GM19099 (cell line): ENCODE measurements around the gene RPS21.

Source experiments
- POLR2A ChIP-seq: IDR thresholded peaks from 3 replicates; pipeline ENCODE4 v1.6.1; 2011; ENCODE audit warnings: low read depth; ENCODE audit not compliant: insufficient read length; ENCODE audit errors: extremely low read depth

The RPS21 gene

DNA sequence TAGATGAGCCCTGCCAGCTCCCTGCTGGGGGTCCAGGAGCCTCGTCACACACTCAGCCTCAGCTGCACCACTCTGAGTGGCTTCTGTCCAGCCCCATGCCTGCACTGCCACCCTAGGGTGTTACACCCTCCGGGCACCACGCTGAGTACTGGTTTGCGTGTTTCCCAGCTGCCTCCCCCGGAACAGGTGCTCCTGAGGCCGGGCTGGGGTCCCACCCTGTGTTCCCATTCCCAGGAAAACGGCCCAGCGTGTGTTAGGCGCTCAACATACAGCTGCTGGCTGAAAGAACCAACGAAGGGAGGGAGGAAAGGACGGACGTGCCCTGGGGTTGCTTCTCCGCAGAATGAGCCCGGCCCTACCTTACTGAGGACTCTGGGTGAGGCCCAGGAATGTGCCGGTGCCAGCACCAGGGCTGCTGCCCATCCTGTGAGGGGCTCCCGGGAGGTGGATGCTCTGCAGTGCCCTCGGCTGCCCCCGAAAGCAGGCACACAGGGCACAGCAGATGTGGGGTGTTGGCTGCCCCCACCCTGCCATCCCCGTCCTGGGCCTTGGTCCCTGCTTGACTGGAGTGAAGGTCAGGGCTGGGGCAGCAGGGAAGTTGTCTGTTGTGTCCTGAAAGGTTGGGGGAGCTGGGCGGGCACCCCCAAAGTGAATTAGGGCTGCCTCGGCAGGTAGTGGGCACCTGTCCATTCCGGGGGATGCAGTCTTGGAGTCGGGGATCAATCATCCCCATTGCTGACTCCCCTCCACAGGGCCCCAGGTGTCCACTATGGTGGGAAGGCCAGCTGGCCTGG is 36.1 kb upstream of the RPS21 start:
- TF ChIP-seq POLR2A = no peak

- no peak for TF ChIP-seq POLR2A
Measured at GRCh38 chr20:62351469-62352401, 35.2 kb upstream of the RPS21 start.

GRCh38 chr20:62352402-62353288 is 34.3 kb upstream of the RPS21 start:
- no peak for TF ChIP-seq POLR2A

- TF ChIP-seq POLR2A = no peak
Measured at GRCh38 chr20:62353289-62354030, 33.4 kb upstream of the RPS21 start.

DNA sequence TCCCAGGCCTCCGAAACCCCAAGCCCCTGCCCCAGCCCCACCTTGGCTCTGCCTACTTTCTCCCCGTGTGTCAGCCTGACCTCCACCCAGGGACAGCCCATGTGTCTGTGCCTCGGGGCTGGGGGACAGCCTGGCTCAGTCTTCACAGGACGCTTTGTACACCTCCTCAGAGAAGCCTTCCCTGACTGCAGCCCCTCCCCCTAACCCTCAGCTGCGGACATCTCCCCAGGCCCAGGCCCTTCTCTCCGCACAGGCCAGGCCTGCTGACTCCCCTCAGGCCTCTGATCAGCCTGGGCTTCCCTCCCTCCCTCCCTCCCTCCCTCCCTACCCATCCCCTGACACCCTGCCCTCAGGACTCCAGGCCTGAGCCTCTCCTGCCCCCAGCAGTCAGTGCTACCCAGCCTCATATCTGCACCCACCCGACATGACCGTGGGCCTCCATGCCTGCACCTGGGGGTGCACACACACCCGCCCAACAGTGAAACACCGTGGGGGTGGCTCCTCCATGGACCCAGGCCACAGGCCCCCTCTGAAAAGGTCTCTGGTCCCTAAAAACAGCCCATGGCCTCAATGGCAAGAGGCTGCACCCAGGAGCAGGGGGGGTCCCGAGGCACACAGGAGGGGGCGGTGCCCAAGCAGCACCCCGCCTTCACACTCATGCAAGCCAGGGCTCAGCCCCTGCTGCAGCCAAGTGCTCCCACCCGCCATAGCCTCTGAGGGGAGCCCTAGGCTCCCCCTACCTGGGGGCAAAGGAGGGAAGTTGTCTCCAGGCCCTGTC is 32.7 kb upstream of the RPS21 start:
- no peak for TF ChIP-seq POLR2A

DNA sequence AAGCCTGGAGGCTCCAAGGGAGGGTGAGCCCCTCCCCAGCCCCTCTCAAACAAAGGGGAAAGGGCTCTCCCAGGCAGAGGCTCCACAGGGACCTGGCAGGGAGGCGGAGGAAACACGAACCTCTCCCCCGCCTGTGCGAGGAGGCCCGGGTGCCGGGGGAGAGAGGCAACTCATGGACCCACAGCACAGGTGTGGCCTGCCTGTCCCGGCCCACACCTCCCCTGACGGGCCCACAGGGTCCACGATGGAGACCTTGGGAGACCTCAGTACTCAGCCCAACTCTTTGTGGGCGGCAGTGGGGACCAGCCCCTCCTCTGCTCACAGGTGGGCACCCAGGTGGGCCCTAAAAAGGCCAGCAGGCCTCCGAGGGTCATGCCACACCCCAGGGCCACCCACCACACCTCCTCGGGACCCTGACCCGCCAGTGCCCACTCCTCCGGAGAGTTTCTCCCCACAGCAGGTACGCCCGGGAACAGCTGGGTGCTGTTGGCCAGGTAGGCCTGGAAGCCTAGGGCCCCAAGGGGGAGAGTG is 32.0 kb upstream of the RPS21 start:
- no peak for TF ChIP-seq POLR2A

- no peak for TF ChIP-seq POLR2A
Measured at GRCh38 chr20:62355516-62355877, 31.4 kb upstream of the RPS21 start.

GRCh38 chr20:62355878-62356588 is 30.9 kb upstream of the RPS21 start:
- TF ChIP-seq POLR2A = no peak

DNA sequence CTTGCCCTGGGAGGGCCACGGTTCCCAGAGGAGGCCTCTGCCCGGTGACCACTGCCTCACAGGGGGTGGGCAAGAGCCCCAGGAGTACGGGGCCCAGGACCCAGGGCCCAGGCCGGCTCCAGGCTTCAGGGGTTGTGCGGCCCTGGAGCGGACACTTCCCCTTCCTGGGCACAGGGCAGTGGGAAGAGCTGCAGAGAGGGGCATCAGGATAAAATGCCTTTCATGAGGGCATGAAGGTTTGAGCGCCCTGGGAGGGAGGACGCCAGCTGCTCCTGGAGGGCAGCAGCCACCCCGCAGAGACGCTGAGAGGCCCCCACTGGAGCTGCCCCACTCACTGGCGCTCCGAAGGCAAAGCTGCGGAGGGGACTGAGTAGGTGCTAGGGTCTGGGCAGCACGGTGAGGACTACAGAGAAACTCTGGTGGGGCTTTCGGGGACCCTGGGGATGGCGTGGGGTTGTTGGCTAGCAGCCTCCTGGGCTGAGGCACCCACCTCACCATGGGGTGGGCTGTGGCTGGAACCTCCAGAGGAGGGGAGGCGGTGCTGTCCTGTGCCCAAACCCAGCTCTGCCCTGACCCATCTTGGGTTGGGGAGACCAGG is 30.2 kb upstream of the RPS21 start:
- TF ChIP-seq POLR2A = no peak

DNA sequence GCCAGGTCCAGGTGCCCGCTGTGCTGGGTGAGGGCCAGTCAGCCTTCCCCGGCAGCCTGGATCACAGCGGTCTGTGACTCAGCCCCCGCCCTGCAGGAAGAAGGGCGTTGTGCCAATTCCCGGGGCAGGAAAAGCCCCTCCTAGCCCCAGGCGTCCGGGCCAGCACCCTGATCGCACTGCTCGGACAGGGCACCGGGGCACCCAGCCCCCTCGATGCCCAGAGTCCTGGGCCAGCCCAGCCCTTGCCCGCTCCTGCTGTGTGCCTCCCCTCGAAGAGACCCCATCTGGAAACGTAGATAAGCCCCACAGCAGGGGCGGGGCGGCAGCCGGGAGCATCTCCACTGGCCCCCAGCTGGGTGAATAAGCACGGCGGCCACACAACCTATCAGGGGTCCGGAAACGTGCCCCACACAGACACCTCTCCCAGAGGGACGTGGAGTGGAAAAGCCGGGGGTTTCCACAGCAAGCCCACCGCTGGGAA is 29.7 kb upstream of the RPS21 start:
- no peak for TF ChIP-seq POLR2A

DNA sequence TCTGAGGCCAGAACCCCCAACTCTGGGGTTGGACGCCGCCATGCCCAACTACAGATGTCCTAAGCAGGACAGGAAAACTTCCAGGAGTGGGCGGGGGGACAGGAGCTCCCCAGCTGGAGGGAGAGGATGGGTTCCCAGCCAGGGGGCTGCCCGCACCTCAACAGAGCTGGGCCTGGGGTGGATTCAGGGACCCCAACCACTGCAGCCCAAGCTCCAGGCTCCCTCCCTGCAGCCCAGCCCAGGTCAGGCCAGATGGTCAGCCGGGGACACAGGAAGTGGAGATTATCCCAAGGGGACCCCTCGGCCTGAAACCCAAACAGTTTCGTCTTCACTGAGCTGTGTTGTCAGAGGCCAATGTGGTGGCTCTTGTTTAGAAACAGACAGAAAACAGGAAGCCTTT is 29.2 kb upstream of the RPS21 start:
- no peak for TF ChIP-seq POLR2A
